GM21360 (cell line): ENCODE measurements around the gene PLXNA4.
"Not testable (repeated sequence)": the region's sequence is repeated elsewhere in the genome, so short reads cannot be mapped to it uniquely, and the experiment has no call there.

Experiments
- ATAC-seq: cut with Tn5 transposase; IDR thresholded peaks from one replicate; pipeline ENCODE4 v1.9.1; 2021; ENCODE audit warnings: mild to moderate bottlenecking, moderate library complexity; ENCODE audit not compliant: unreplicated experiment

PLXNA4 gene

GRCh38 chr7:132397070-132397469 is 179.2 kb downstream of the PLXNA4 start:
- ATAC-seq = no peak

GRCh38 chr7:132395361-132395760 is 180.9 kb downstream of the PLXNA4 start:
- no peak for ATAC-seq

- no peak for ATAC-seq
Observed at GRCh38 chr7:132394283-132395198, 181.7 kb downstream of the PLXNA4 start.

GRCh38 chr7:132393789-132394261 is 182.4 kb downstream of the PLXNA4 start:
- ATAC-seq = no peak

GRCh38 chr7:132392713-132393112 is 183.6 kb downstream of the PLXNA4 start:
- no peak for ATAC-seq

- no peak for ATAC-seq
Observed at GRCh38 chr7:132390705-132391104, 185.6 kb downstream of the PLXNA4 start.

- ATAC-seq = not testable (repeated sequence)
Observed at GRCh38 chr7:132390049-132390448, 186.2 kb downstream of the PLXNA4 start.

- ATAC-seq = no peak
Observed at GRCh38 chr7:132388688-132389087, 187.6 kb downstream of the PLXNA4 start.

GRCh38 chr7:132387596-132387995 is 188.7 kb downstream of the PLXNA4 start:
- ATAC-seq = no peak

GRCh38 chr7:132386201-132386681 is 190.0 kb downstream of the PLXNA4 start:
- ATAC-seq = no peak

GRCh38 chr7:132383962-132384361 is 192.3 kb downstream of the PLXNA4 start:
- no peak for ATAC-seq

GRCh38 chr7:132381742-132382472 is 194.4 kb downstream of the PLXNA4 start:
- no peak for ATAC-seq

- ATAC-seq = no peak
Observed at GRCh38 chr7:132380059-132380458, 196.2 kb downstream of the PLXNA4 start.

GRCh38 chr7:132379292-132379691 is 197.0 kb downstream of the PLXNA4 start:
- ATAC-seq = no peak

GRCh38 chr7:132377703-132378584 is 198.3 kb downstream of the PLXNA4 start:
- no peak for ATAC-seq

- ATAC-seq = no peak
Observed at GRCh38 chr7:132377015-132377414, 199.3 kb downstream of the PLXNA4 start.

GRCh38 chr7:132376361-132377013 is 199.8 kb downstream of the PLXNA4 start:
- ATAC-seq = no peak

- no peak for ATAC-seq
Observed at GRCh38 chr7:132373879-132374278, 202.4 kb downstream of the PLXNA4 start.

GRCh38 chr7:132373041-132373440 is 203.2 kb downstream of the PLXNA4 start:
- ATAC-seq = no peak

- ATAC-seq = no peak
Observed at GRCh38 chr7:132371948-132372347, 204.3 kb downstream of the PLXNA4 start.
